Measurements from ENCODE around the gene DCP1B. TPM values are rescaled to one million over a fixed set of nuclear protein-coding genes. Genes with fewer than 3 reads are reported as not detected.

Gene DCP1B
- total RNA-seq, 1 experiment from 2014 or later: 4.8 TPM

- Histone ChIP-seq H3K27ac (ENCODE audit: low read length) (no peak overlapping the region), H3K4me3 (ENCODE audit: low read depth in 2 of 2, low read length in 2 of 2) (no peak overlapping the region), H3K9me3 (ENCODE audit: control insufficient read depth, insufficient read depth, low read depth, low read length) (no peaks in the 10 kb centered on the region), H3K27me3 (ENCODE audit: control insufficient read depth, insufficient read depth, low read length) (no peaks in the 10 kb centered on the region), H3K36me3 (ENCODE audit: control insufficient read depth, insufficient read depth, low read length) (no peaks in the 10 kb centered on the region), H3K4me1 (ENCODE audit: control insufficient read depth, insufficient read depth, low read length) (no peaks in the 10 kb centered on the region)
- in situ Hi-C loops (cut with HindIII; ENCODE audit: low pct_unique_long_range_greater_than_20kb, low sequenced_read_pairs) (no loop called here), intact Hi-C loops (cut with micrococcal nuclease; ENCODE audit: unreplicated experiment) (no loop called here)
- ChIA-PET CTCF (no interaction called here), POLR2A (no interaction called here)
- no peak for DNase-seq (ENCODE audit: low read depth, low spot score)
- TF ChIP-seq REST (IDR thresholded peaks at IDR 0.05; ENCODE audit: insufficient read depth in 1 of 2, low read depth in 2 of 2, low read length in 1 of 2) (no peak), TCF7L2 (IDR thresholded peaks at IDR 0.05; ENCODE audit: low read depth, low read length) (no peak), POLR2AphosphoS5 (IDR thresholded peaks at IDR 0.05; ENCODE audit: low read depth, low read length) (no peak)
- ATAC-seq: no peak
- no TSS peak for BruUV-seq (replicated peaks)
Observed at GRCh38 chr12:1977109-1977508, 27.1 kb downstream of the DCP1B start.

GRCh38 chr12:1974812-1975211 is 29.4 kb downstream of the DCP1B start:
- ChIA-PET POLR2A (no interaction called here), CTCF (no interaction called here)
- no peaks in the 10 kb centered on the region for H3K36me3 ChIP-seq (ENCODE audit: control insufficient read depth, insufficient read depth, low read length)
- TF ChIP-seq REST (IDR thresholded peaks at IDR 0.05; ENCODE audit: insufficient read depth in 1 of 2, low read depth in 2 of 2, low read length in 1 of 2) (no peak), SIN3A (IDR thresholded peaks at IDR 0.05; ENCODE audit: borderline replicate concordance, insufficient read depth, low read depth, low read length) (no peak), TCF7L2 (IDR thresholded peaks at IDR 0.05; ENCODE audit: low read depth, low read length) (no peak), POLR2AphosphoS5 (IDR thresholded peaks at IDR 0.05; ENCODE audit: low read depth, low read length) (no peak)
- TF ChIP-seq, protein P1, sequence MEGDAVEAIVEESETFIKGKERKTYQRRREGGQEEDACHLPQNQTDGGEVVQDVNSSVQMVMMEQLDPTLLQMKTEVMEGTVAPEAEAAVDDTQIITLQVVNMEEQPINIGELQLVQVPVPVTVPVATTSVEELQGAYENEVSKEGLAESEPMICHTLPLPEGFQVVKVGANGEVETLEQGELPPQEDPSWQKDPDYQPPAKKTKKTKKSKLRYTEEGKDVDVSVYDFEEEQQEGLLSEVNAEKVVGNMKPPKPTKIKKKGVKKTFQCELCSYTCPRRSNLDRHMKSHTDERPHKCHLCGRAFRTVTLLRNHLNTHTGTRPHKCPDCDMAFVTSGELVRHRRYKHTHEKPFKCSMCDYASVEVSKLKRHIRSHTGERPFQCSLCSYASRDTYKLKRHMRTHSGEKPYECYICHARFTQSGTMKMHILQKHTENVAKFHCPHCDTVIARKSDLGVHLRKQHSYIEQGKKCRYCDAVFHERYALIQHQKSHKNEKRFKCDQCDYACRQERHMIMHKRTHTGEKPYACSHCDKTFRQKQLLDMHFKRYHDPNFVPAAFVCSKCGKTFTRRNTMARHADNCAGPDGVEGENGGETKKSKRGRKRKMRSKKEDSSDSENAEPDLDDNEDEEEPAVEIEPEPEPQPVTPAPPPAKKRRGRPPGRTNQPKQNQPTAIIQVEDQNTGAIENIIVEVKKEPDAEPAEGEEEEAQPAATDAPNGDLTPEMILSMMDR (IDR thresholded peaks at IDR 0.05): no peak
- no peaks in the 10 kb centered on the region for H3K27me3 ChIP-seq (ENCODE audit: control insufficient read depth, insufficient read depth, low read length)
- no peak for ATAC-seq
- no TSS peak for BruUV-seq (replicated peaks)
- DNase-seq (ENCODE audit: low read depth, low spot score): no peak
- H3K4me3 ChIP-seq (ENCODE audit: low read depth in 2 of 2, low read length in 2 of 2): no peak overlapping the region
- intact Hi-C loops (cut with micrococcal nuclease; ENCODE audit: unreplicated experiment): no loop called here
- no peaks in the 10 kb centered on the region for H3K9me3 ChIP-seq (ENCODE audit: control insufficient read depth, insufficient read depth, low read depth, low read length)
- H3K4me1 ChIP-seq (ENCODE audit: control insufficient read depth, insufficient read depth, low read length): no peaks in the 10 kb centered on the region
- in situ Hi-C loops (cut with HindIII; ENCODE audit: low pct_unique_long_range_greater_than_20kb, low sequenced_read_pairs): no loop called here
- H3K27ac ChIP-seq (ENCODE audit: low read length): no peak overlapping the region
